GM19468 (cell line): ENCODE data around the gene ALDOA.

Source experiments
- ATAC-seq: cut with Tn5 transposase; IDR thresholded peaks from one replicate; pipeline ENCODE4 v1.9.1; 2021; ENCODE audit warnings: mild to moderate bottlenecking, moderate library complexity, moderate number of reproducible peaks; ENCODE audit not compliant: unreplicated experiment; ENCODE audit errors: extremely low read depth

Gene ALDOA

GRCh38 chr16:30067584-30067916 lies 2.0 kb downstream of the ALDOA start:
- ATAC-seq, result no peak

- ATAC-seq, result no peak
These were observed 2.8 kb downstream of the ALDOA start for GRCh38 chr16:30068333-30068732.

- no peak for ATAC-seq
These were observed 3.4 kb downstream of the ALDOA start for GRCh38 chr16:30068750-30069610.

GRCh38 chr16:30069611-30070462 lies 4.3 kb downstream of the ALDOA start:
- no peak for ATAC-seq

- ATAC-seq, result no peak
These were observed 4.9 kb downstream of the ALDOA start for GRCh38 chr16:30070490-30070889.

GRCh38 chr16:30075503-30076275 lies 10.1 kb downstream of the ALDOA start, which contains the start of gene PPP4C:
Gene PPP4C (plus strand): TSS chr16:30075994. CDS start chr16:30076378, 384 bp downstream.
- ATAC-seq, result peak; percentile 34

GRCh38 chr16:30076276-30076791 lies 10.8 kb downstream of the ALDOA start:
- no peak for ATAC-seq

GRCh38 chr16:30077656-30078055 lies 12.1 kb downstream of the ALDOA start:
- no peak for ATAC-seq

- ATAC-seq, result no peak
These were observed 13.2 kb downstream of the ALDOA start for GRCh38 chr16:30078744-30079143.

GRCh38 chr16:30079480-30079879 lies 13.9 kb downstream of the ALDOA start:
- ATAC-seq, result no peak

GRCh38 chr16:30082545-30083090 lies 17.1 kb downstream of the ALDOA start:
- ATAC-seq, result no peak

- no peak for ATAC-seq
These were observed 17.9 kb downstream of the ALDOA start for GRCh38 chr16:30083216-30084055.

- ATAC-seq, result no peak
These were observed 18.7 kb downstream of the ALDOA start for GRCh38 chr16:30084096-30084815.

GRCh38 chr16:30084816-30085159 lies 19.2 kb downstream of the ALDOA start:
- ATAC-seq, result no peak

GRCh38 chr16:30085247-30085646 lies 19.7 kb downstream of the ALDOA start:
- ATAC-seq, result no peak

GRCh38 chr16:30085820-30086219 lies 20.3 kb downstream of the ALDOA start:
- no peak for ATAC-seq

GRCh38 chr16:30086291-30087140 lies 21.0 kb downstream of the ALDOA start:
- no peak for ATAC-seq
